GM12872 (cell line): ENCODE measurements around the gene CELF2.

Experiments
- TF ChIP-seq, protein P1 (sequence below): IDR thresholded peaks from 3 replicates; pipeline ENCODE4 v1.5.1; 2011; ENCODE audit warnings: low read depth, mild to moderate bottlenecking, low read length, moderate library complexity; ENCODE audit not compliant: insufficient read depth

The CELF2 gene

DNA sequence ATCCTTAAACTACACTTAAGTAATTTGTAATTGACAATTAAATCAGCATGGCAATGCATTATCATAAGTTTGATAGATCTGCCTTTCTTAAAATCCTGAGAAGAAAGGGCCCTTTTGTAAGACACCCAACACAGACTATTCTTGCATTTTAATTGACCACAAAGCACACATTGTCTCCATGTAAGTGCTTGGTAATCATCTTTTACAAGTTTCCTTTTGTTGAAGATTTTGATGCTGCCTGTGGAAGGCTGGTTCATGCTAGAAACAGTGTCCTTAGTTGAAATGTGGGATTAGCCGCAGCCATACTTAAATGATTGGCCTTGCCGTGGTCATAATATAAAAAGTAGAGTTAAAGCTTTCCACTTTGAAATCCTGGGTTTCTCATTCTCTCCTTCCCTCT is 32.3 kb upstream of the CELF2 start:
- TF ChIP-seq, protein P1, sequence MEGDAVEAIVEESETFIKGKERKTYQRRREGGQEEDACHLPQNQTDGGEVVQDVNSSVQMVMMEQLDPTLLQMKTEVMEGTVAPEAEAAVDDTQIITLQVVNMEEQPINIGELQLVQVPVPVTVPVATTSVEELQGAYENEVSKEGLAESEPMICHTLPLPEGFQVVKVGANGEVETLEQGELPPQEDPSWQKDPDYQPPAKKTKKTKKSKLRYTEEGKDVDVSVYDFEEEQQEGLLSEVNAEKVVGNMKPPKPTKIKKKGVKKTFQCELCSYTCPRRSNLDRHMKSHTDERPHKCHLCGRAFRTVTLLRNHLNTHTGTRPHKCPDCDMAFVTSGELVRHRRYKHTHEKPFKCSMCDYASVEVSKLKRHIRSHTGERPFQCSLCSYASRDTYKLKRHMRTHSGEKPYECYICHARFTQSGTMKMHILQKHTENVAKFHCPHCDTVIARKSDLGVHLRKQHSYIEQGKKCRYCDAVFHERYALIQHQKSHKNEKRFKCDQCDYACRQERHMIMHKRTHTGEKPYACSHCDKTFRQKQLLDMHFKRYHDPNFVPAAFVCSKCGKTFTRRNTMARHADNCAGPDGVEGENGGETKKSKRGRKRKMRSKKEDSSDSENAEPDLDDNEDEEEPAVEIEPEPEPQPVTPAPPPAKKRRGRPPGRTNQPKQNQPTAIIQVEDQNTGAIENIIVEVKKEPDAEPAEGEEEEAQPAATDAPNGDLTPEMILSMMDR: no peak

DNA sequence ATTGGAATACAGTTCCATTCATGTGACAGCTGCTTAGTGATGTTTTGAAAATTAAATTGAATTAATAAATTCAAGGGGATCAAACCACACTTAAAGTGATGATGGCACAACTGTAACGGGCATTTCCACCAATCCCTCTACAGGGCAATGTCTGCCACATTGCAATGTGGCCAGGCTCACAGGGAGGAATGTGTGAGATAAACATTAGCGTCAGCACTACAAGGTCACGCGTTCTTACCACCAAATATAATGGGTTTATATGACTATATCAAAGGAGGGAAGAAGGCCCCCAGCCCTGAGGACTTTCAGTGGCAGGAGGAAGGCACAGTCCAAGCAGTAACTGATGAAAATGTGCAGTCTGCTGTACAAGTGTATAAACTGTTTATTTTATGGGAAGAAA is 31.1 kb upstream of the CELF2 start:
- TF ChIP-seq, protein P1: no peak

DNA sequence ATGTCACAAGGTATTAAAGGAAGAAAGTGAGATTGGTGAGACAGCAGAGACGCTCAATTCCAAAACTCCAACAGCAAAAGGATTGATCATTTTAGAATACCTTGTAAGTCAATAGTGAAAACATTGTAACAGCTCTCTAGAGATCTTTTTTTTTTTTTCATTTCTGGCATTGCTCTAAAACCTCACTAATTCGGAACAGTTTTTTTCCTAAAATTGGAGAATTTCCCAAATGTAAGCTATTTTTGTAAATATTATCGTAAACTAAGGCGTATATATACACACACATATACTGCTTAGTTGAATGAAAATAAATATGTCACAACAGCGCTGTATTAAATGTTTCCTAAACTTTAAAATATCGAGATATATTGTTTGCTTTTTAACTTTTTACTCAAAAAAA is 30.6 kb upstream of the CELF2 start:
- TF ChIP-seq, protein P1: no peak

DNA sequence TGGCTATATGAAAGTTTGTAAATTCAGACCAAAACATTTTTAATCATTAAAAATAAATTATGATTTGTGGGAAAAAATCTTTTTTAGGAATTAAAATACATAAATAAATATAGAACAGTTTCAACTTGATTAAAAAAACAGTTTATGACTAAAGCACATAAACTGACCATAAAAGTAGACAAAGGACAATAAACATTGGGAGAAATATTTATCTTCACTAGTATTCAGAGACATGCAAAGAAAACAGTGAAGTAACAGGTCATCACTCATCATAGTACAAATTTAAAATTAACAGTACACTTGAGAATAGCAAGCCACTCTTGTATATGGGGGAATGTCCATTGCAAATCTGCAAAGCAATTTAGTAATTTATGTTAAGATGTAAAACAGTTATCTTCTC is 28.0 kb upstream of the CELF2 start:
- TF ChIP-seq, protein P1: no peak

DNA sequence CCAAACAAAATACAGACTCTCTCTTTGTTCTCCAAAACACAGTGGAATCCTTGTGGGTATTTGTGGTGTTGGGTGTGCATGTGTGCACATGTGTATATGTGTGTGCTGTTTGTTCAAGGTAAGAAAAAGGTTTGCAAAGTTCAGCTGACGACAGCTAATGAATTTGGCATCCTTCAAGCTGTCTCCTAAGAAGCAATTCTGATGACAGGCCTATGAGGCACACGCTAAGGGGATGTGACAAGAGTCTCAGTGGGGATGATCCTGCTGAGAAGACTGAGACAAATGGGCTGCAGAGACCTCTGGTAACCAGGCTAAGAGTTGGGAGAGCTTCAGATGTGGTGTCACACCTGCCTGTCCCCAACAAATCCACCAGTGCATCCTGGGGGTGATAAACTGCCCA is 26.5 kb upstream of the CELF2 start:
- TF ChIP-seq, protein P1: no peak

DNA sequence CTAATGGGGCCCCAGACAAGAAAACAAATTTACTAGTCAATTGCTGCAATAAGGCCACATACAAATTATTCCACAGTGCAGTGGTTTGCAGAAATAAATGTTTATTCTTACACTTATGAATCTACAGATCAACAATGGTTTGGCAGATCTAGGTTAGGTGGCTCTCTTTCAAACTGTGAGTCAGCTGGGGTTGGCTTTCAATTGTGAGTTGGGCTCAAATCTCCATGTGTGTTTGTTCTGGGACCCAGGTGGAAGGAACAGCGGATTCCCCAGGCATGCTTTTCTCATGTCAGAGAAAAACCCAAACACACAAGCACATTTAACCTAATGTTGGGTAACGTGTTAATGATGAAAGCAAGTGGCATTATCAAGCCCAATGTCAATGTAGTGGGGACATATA is 25.6 kb upstream of the CELF2 start:
- TF ChIP-seq, protein P1: no peak

DNA sequence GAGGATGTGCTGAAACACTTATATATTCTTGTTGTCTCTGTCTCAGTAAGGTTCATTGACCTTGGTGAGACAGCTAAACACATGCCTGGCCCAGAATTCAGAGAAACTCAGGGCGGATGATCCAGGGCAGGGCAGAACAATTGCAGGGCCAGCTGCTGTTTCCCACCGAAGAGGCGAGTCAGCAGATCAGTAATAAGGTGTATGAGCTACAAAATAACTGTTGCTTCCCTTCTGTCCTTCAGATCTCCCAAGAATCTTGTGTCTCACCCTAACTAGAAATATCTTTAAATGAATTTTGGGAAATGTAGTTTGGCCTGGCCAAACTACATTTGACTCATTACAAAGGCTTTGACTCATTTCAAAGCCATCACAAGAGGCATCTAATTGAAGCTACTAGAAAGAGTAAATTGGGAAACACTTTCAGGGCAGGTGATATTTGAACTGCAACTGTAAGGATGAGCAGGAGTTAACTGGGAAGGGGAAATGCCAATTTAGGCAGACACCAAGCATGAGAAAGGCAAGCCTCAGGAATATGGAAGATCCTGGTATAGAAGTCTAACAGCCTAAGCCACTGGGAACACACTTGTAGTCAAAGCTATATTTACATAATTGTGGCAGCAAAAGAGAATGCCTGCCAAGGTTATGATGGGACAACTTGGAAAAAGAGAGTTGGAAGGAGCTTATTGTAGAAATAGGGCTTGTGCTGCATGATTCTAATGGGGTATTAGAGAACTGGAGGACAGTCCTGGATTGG is 24.5 kb upstream of the CELF2 start:
- TF ChIP-seq, protein P1: no peak
